Measurements from ENCODE around the gene FNIP1.
"Not testable (repeated sequence)": the region's sequence is repeated elsewhere in the genome, so short reads cannot be mapped to it uniquely, and the experiment has no call there.

FNIP1 gene

GRCh38 chr5:131684051-131684450, 112.8 kb downstream of the FNIP1 start:
- DNase-seq = no peak

GRCh38 chr5:131682826-131683225, 114.0 kb downstream of the FNIP1 start:
- DNase-seq = no peak

GRCh38 chr5:131682175-131682574, 114.6 kb downstream of the FNIP1 start:
- DNase-seq = no peak

DNA sequence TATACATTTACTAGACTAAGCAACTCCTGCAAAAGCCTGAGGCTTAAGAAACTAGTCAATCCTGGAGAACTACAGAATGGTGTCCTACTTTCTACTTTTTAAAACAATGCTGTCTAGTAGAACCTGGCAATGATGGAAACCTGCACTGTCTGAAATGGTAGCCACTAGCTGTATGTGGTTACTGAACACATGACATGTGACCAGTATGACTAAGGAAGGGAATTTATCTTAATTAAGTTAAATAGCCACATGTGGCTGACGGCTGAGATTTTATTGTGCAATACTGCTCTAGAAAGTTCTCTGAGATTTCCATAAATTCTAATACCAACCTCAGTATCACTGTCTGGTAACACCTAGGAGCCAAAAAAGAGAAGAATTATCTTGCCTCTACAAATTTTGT, 116.9 kb downstream of the FNIP1 start:
- DNase-seq = no peak

GRCh38 chr5:131678273-131678672, 118.5 kb downstream of the FNIP1 start:
- DNase-seq = not testable (repeated sequence)

DNA sequence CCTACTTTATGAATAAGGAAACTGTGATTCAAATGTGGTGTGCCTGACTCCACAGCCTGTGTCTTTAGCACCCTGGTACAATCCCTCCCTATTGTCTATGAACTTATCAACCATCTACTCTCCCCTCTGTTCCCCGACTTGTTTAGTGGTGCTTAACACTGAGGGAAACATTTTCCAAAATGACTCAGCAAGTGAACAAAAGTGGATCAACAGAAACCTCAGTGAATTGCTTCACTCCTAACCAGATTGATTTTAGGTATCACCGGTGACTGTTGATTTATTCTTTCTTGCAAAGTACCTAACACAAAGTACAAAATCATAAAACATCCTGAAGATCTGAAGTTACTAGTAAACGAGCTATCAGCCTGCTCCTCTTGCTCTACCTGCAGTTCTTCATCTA, 119.7 kb downstream of the FNIP1 start:
- no peak for DNase-seq

- no peak for DNase-seq
Measured at GRCh38 chr5:131672776-131673175, 124.0 kb downstream of the FNIP1 start.

- no peak for DNase-seq
Measured at GRCh38 chr5:131671994-131672655, 124.7 kb downstream of the FNIP1 start.

- no peak for DNase-seq
Measured at GRCh38 chr5:131671409-131671808, 125.4 kb downstream of the FNIP1 start.

- no peak for DNase-seq
Measured at GRCh38 chr5:131664929-131665328, 131.9 kb downstream of the FNIP1 start.

DNA sequence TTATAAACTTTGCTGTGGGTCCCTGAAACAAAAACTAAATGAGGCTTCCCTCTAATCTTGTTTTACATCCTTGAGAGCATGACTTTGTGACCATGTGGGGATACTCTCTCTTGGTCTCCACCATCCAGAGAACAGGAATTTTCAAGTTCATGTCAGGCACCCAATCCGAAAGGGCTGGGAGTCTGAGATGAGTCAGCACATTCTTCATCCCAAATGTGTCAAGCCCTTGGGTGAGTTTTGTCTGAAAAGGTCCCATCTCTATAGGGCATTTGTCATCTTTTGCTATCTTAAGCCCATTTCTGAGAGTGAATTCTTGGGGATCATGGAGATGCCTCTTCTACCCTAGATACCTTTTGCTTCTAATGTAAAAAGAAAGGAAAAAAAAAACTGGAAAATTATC, 134.9 kb downstream of the FNIP1 start:
- no peak for DNase-seq

- DNase-seq = no peak
Measured at GRCh38 chr5:131659841-131660240, 137.0 kb downstream of the FNIP1 start.

DNA sequence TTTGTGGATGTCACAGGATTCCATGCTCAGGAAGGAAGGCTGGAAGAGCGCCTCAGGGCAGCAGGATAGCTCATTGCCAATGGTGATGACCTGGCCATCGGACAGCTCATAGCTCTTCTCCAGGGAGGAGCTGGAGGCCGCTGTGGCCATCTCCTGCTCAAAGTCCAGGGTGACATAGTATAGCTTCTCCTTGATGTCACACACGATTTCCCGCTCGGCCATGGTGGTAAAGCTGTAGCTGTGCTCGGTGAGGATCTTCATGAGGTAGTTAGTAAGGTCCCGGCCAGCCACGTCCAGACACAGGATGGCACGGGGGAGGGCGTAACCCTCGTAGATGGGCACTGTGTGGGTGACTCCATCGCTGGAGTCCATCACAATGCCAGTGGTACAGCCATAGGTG, 137.5 kb downstream of the FNIP1 start:
- no peak for DNase-seq

- no peak for DNase-seq
Measured at GRCh38 chr5:131654776-131655175, 142.0 kb downstream of the FNIP1 start.

DNA sequence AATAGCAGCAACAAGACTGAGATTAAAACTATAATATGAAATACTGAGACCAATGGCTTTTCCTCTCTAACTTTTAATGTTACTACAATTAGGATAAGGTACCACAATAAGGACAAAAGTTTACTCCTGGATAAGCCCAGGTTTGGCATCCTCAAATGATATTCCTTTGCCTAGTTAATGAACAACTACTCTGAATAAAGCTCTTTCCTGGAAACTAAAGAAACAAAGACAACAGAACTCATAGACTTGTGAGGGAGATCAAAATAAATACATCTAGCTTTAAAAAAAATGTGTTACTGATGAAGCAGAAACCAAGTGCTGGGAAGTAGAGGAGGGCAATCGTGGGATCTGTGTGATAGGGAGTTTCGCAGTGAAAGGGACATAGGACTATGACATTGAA, 142.5 kb downstream of the FNIP1 start:
- DNase-seq = no peak

DNA sequence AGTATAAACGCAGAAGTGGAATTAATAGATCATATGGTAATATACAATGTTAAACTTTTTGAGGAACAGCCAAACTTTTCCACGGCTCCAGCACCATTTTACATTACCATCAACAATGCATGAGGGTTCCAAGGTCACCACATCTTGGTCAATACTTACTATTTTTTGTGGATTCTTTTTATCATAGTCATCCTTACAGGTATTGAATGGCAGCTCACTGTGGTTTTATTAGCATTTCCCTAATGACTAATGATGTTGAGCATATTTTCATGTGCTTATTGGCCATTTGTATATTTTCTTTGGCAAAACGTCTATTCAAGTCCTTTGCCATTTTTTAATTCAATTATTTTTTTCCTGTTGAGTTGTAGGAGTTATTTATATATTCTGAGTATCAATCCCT, 147.7 kb downstream of the FNIP1 start:
- no peak for DNase-seq

DNA sequence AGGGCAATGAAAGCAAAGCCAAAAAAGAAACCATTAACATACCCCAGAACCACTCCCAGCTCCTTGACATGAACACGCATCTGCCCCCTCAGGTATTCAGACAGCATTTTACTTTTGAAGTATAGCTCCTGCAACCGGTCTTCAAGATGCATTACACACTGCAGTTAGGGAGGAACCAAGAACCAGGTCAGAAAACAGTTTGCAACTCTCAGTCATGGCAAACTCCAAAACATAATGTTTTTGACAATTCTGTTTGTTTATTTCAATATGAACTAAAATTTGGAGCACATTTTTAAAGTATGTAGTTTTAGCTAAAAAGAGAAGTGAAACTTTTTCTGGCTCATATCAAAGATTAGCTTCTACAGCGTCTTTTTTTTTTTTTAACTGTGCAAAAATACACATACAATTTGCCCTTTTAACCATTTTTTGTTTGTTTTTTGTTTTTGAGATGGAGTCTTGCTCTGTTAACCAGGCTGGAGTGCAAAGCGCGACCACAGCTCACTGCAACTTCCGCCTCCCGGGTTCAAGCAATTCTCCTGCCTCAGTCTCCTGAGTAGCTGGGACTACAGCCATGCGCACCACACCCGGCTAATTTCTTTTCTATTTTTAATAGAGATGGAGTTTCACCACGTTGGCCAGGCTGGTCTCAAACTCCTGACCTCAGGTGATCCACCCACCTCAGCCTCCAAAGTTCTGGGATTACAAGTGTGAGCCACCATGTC, 149.6 kb downstream of the FNIP1 start:
- DNase-seq = no peak

GRCh38 chr5:131644822-131645221, 152.0 kb downstream of the FNIP1 start:
- DNase-seq = no peak

DNA sequence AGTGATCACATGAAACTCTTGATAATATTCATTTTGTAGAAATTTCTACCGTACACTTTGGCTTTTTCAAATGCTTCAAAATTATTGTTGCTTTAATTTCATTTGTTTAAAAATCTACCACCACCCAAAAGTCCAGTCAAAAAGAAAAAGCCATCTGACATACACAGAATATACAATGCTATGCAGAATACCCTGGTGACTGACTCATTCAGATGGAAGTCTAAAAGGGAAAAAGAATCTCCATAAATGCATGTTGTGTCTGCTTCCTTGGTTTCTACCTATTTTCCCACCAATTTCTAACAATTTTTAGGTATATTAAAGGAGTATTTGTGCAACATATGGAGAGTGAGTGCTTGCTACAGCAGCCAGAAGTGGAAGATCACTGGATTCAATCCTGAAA, 152.4 kb downstream of the FNIP1 start:
- no peak for DNase-seq

- DNase-seq = no peak
Measured at GRCh38 chr5:131641494-131641893, 155.3 kb downstream of the FNIP1 start.

- DNase-seq = no peak
Measured at GRCh38 chr5:131640043-131640856, 156.6 kb downstream of the FNIP1 start.

DNA sequence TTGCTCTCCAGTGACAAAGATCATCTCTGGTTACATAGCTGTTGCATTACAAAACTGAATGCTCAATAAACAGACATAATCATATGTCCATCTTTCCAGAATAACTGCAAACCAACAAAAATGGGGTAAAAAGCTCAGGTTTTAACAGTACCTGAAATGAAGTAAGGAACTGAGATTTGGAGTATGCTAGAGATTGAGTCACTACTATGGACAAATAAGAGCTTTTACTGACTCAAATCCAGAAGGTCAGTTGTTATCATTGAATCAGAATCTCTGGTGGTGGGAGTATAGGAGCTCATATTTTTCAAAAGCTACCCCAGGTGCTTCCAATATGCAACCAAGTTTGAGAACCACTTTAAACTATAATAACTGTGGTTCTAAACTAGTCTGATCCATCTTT, 157.7 kb downstream of the FNIP1 start:
- DNase-seq = no peak

DNA sequence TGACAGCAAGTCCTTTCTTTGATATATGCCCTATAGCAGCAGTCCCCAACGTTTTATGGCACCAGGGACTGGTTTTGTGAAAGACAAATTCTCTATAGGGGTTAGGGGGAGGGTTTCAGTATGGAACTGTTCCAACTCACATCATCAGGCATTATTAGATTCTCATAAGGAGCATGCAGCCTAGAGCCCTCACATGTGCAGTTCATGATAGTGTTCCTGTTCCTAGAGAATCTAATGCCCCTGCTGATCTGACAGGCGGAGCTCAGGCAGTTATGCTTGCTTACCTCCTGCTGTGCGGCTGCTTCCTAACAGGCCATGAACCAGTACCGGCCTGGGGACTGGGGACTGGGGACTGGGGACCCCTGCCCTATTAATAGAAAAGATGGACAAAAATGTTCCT, 159.1 kb downstream of the FNIP1 start:
- DNase-seq = no peak

All from left hindlimb (tissue), 1 donor.